ENCODE measurements around the gene MPP3.

The MPP3 gene

DNA sequence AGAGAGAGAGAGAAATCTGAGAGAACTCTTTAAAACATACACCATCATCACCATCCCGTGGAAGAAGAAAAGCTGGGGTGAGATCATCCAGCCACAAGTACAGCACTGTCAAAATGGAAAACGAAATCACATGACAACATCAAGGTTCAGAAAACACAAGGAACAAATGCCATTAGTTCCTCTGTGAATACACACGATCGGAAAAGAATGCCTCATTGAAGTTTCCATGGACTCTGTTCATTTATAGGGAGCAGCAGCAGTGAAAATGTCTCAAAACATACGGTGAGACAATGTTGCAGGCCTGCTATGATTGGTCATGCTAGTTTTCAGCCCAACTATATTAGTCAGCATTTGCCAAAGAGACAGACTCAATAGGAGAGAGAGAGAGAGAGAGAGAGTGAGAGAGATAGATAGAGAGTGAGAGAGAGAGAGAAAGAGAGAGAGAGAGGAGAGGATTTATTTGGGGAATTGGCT lies 48.3 kb downstream of the MPP3 start:
- TF ChIP-seq, protein P1, sequence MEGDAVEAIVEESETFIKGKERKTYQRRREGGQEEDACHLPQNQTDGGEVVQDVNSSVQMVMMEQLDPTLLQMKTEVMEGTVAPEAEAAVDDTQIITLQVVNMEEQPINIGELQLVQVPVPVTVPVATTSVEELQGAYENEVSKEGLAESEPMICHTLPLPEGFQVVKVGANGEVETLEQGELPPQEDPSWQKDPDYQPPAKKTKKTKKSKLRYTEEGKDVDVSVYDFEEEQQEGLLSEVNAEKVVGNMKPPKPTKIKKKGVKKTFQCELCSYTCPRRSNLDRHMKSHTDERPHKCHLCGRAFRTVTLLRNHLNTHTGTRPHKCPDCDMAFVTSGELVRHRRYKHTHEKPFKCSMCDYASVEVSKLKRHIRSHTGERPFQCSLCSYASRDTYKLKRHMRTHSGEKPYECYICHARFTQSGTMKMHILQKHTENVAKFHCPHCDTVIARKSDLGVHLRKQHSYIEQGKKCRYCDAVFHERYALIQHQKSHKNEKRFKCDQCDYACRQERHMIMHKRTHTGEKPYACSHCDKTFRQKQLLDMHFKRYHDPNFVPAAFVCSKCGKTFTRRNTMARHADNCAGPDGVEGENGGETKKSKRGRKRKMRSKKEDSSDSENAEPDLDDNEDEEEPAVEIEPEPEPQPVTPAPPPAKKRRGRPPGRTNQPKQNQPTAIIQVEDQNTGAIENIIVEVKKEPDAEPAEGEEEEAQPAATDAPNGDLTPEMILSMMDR (IDR thresholded peaks at IDR 0.05) = no peak

DNA sequence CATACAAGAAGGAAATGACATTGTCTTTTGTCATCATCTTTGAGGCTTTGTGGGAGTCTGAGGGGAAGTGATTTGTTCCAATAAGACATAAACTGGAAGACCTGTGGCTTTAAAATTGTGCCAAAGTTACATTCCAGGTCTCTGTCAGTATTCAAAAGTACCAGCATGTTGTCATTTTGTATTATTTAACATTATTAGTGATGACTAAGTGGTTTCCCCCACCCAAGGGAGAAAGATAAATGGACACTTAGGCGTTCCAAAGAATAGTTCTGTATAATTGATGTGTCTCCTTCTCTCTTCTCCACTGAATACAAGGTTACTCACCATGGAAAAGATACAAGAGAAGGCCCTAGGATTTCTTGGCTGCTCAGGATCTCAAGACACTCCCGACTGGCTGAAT lies 48.9 kb downstream of the MPP3 start:
- H3K4me3 ChIP-seq (ENCODE audit: low read depth in 1 of 2, low read length in 1 of 2) = no peak overlapping the region
- no peak overlapping the region for H3K27ac ChIP-seq
- peaks cover 29% of the 10 kb centered on the region for H3K27me3 ChIP-seq
- peaks cover 7 to 8% of the 10 kb centered on the region in 2 experiments for H3K4me1 ChIP-seq (ENCODE audit: control insufficient read depth in 1 of 2, insufficient read depth in 1 of 2, low read depth in 1 of 2, low read length in 1 of 2)
- no peaks in the 10 kb centered on the region for H3K36me3 ChIP-seq
- H3K9me3 ChIP-seq = no peaks in the 10 kb centered on the region
- TF ChIP-seq, protein P1 (IDR thresholded peaks at IDR 0.05) = no peak

More for the DNA sequence above, 48.3 kb downstream of the MPP3 start:
- H3K9me3 ChIP-seq = no peaks in the 10 kb centered on the region
- no peaks in the 10 kb centered on the region for H3K36me3 ChIP-seq
- H3K4me1 ChIP-seq (ENCODE audit: control insufficient read depth in 1 of 2, insufficient read depth in 1 of 2, low read depth in 1 of 2, low read length in 1 of 2) = peaks cover 1 to 2% of the 10 kb centered on the region in 2 experiments
- no peak overlapping the region for H3K4me3 ChIP-seq (ENCODE audit: low read depth in 1 of 2, low read length in 1 of 2)
- H3K27me3 ChIP-seq = peaks cover 23% of the 10 kb centered on the region
- H3K27ac ChIP-seq = no peak overlapping the region

DNA sequence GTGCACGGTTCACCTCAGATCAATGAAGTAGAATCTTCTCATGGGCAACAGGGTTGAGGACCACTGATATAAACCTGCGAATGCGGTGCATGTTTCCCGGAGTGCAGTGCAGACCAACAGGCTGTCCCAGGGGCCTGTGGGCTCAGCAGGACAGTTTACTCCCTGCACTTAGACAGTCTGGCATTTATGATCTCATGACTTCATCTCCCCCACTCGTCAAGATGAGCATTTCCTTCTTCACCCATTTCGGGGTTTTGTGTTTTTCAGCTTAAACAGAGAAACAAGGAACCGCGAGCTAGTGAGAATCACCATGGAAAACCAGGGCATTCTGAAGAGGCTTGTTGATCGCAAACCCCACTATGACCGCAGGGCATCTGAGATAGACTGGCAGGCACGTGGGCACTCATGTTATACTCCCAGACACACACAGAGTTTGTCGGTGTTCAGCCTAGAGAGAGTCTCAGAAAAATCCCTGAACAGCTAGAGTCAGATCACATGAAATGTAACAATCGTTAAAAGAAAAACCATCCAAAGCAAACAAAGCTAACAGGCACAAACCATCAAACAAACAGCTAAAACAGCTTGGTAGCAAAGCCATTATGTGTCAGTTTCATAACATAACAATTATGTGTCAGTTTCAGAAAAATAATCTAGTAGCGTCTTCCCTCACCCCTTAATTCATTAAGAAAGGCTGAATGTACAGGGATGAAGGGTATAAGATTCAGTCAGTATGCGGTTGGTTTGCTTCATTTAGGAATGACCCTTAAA lies 49.8 kb downstream of the MPP3 start:
- Histone ChIP-seq H3K9me3 (no peaks in the 10 kb centered on the region), H3K4me1 (ENCODE audit: control insufficient read depth in 1 of 2, insufficient read depth in 1 of 2, low read depth in 1 of 2, low read length in 1 of 2) (peaks cover 11% of the 10 kb centered on the region in 2 experiments), H3K36me3 (no peaks in the 10 kb centered on the region), H3K27ac (no peak overlapping the region), H3K4me3 (ENCODE audit: low read depth in 1 of 2, low read length in 1 of 2) (no peak overlapping the region), H3K27me3 (peaks cover 30% of the 10 kb centered on the region)
- TF ChIP-seq, protein P1 (IDR thresholded peaks at IDR 0.05) = no peak

DNA sequence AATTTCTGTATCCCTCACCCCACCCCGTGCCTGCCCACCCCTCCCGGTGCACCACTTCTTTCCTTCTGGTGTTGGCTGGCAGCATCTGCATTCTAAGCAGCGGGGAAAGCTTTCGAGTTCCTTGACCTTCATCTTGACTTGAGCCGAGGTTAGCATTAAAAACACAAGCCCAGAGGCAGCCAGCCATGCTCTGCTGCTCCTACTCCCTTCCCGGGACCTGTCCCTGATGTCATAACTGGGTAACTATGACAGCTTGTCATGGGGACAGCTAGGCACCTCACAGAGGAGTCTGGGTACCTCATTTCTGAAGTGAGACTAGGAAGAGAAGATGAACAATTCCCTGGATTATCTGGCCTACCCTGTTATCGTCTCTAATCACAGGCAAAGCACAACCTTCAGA lies 52.8 kb downstream of the MPP3 start, which contains the start of gene CFAP97D1:
TSS of gene CFAP97D1 (plus strand) at position 301 of the 400 bp plus-strand sequence. CDS start at position 329, 28 bp downstream.
- Histone ChIP-seq H3K36me3 (no peaks in the 10 kb centered on the region), H3K27ac (no peak within 1 kb of the TSS), H3K9me3 (no peaks in the 10 kb centered on the region), H3K4me3 (ENCODE audit: low read depth in 1 of 2, low read length in 1 of 2) (peak within 1 kb of the TSS; percentile 80 to 93), H3K27me3 (peaks cover 30% of the 10 kb centered on the region), H3K4me1 (ENCODE audit: control insufficient read depth in 1 of 2, insufficient read depth in 1 of 2, low read depth in 1 of 2, low read length in 1 of 2) (peaks cover 14 to 22% of the 10 kb centered on the region in 2 experiments)
- TF ChIP-seq, protein P1 (IDR thresholded peaks at IDR 0.05) = no peak

DNA sequence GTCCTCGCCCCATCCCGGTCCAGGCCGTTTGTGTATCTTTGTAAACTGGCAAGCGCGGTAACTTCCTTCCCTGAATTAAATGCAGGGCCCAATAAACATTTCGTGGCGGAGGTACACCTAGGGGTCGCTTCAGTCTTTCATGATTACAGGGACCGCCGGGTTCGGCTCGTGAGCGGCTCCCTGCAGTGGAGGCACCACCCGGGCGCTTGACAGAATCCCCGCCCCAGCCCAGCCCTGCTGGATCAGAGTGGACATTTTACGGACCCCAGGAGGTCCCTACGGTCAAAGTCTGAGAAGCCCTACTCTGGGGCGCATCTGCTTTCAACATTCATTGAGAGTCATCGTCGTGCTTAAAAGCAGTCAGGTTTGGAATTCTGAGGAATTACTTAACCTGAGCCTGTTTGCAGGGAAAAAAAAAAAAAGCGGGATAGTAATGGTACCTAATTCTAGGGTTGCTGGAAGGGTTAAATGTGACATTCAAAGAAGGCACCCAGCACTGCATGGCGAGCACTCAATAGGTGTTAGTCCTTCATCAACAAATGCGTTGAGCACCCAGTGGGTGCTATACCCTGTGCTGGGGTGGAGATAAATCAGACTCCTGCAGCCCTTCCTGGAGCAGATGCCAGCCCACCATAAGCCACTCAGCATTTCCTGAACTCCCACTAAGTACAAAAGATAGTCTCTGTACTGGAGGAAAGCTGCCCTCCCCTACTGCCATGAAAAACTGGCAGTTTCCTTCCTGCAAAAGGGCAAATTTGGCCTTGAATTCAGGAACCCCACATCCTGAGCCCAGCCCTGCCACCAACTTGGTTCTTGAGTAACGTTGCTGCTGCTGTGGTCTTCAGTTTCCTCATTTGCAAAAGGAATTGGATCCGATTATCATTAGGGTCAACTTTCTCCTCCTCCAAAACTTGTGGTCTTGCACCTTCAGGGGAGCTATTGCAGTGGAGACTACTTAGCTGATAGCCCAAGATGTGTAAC lies 53.5 kb downstream of the MPP3 start:
- H3K4me1 ChIP-seq (ENCODE audit: control insufficient read depth in 1 of 2, insufficient read depth in 1 of 2, low read depth in 1 of 2, low read length in 1 of 2) = peaks cover 15 to 29% of the 10 kb centered on the region in 2 experiments
- H3K4me3 ChIP-seq (ENCODE audit: low read depth in 1 of 2, low read length in 1 of 2) = peak overlapping the region; percentile 80 to 93
- H3K9me3 ChIP-seq = no peaks in the 10 kb centered on the region
- no peak overlapping the region for H3K27ac ChIP-seq
- TF ChIP-seq, protein P1 (IDR thresholded peaks at IDR 0.05) = no peak
- peaks cover 30% of the 10 kb centered on the region for H3K27me3 ChIP-seq
- H3K36me3 ChIP-seq = no peaks in the 10 kb centered on the region
